Mononuclear cell (primary cell): ENCODE results near the gene PELI2. TPM values are rescaled to one million over a fixed set of nuclear protein-coding genes. Genes with fewer than 3 reads are reported as not detected.

Source experiments
- H3K27me3 ChIP-seq: 2 replicates; pipeline ENCODE4 v1.6.0; 2011; ENCODE audit warnings: low read length, control low read depth; ENCODE audit not compliant: insufficient read depth
- H3K4me1 ChIP-seq: 2 replicates; pipeline ENCODE4 v1.5.1; 2011; ENCODE audit warnings: mild to moderate bottlenecking, low read length, control low read depth; ENCODE audit not compliant: insufficient read depth
- H3K4me3 ChIP-seq: 2 replicates; pipeline ENCODE4 v1.5.1; 2011; ENCODE audit warnings: mild to moderate bottlenecking, low read length, moderate library complexity
- H3K9me3 ChIP-seq: 2 replicates; pipeline ENCODE4 v1.5.1; 2011; ENCODE audit warnings: low read depth, mild to moderate bottlenecking, control low read depth, low read length
- total RNA-seq: library from RNA; depleted of rRNA; stranded (reverse); fragments of >200 nt; gene quantifications from one replicate; pipeline ENCODE4 v1.2.3, GENCODE V29; 2012

The PELI2 gene
- total RNA-seq, 1 donor, result 31.9 TPM

DNA sequence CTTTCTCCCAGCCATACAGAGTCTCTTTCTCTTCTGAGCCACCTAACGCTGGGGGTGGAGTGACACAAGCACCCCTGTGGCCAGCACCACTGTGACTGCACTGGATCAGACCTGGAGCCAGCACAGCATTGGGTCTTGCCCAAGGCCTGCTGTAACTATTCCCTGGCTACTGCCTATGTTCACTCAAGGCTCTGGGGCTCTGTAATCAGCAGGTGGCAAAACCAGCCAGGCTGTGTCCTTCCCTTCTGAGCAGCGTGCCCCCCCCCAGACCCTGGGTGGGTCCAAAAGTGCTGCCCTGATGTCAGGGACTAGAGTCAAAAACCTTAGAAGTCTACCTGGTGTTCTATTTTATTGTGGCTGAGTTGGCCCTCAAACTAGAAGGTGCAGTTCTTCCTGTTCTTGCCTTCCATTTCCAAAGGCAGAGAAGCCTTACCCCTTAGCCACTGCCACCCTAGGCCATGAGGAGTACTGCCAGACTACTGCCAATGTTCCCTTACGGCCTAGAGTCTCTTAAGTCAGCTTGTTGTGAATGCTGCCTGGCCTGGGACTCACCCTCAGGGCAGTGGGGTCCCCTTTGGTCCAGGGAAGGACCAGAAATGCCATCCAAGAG lies 49.9 kb downstream of the PELI2 start:
- H3K27me3 ChIP-seq, result no peaks in the 10 kb centered on the region
- H3K9me3 ChIP-seq, result peaks cover 29% of the 10 kb centered on the region
- H3K4me1 ChIP-seq, result peaks cover 17% of the 10 kb centered on the region
- no peak overlapping the region for H3K4me3 ChIP-seq

DNA sequence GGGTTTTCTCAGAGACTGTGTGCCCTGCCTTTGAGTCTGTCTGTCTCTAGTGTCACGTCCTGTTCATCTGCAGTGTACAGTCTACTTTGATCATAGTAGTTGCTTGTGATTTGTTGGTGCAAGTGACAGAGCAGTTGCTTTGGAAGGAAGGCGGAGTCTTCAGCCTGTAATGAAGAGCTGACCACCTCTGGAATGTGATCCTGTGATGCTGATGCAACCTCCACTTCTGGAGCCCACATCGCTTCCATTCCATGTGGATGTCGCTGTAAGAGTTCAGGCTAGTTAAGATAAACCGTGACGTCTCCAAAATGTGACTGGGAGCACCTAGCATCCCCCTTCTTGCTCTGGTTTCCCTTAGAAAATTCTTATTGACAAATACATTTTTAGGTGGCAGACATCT lies 51.8 kb downstream of the PELI2 start:
- Histone ChIP-seq H3K9me3 (peaks cover 14% of the 10 kb centered on the region), H3K4me1 (peaks cover 17% of the 10 kb centered on the region), H3K4me3 (no peak overlapping the region), H3K27me3 (no peaks in the 10 kb centered on the region)

GRCh38 chr14:56170877-56171422 lies 52.7 kb downstream of the PELI2 start:
- Histone ChIP-seq H3K4me1 (peaks cover 17% of the 10 kb centered on the region), H3K27me3 (no peaks in the 10 kb centered on the region), H3K9me3 (peaks cover 5% of the 10 kb centered on the region), H3K4me3 (no peak overlapping the region)

GRCh38 chr14:56172074-56172473 lies 53.9 kb downstream of the PELI2 start:
- H3K9me3 ChIP-seq, result no peaks in the 10 kb centered on the region
- H3K27me3 ChIP-seq, result no peaks in the 10 kb centered on the region
- H3K4me3 ChIP-seq, result no peak overlapping the region
- peaks cover 17% of the 10 kb centered on the region for H3K4me1 ChIP-seq

GRCh38 chr14:56172571-56172971 lies 54.4 kb downstream of the PELI2 start:
- no peaks in the 10 kb centered on the region for H3K9me3 ChIP-seq
- no peaks in the 10 kb centered on the region for H3K27me3 ChIP-seq
- peaks cover 17% of the 10 kb centered on the region for H3K4me1 ChIP-seq
- H3K4me3 ChIP-seq, result no peak overlapping the region

- Histone ChIP-seq H3K9me3 (no peaks in the 10 kb centered on the region), H3K27me3 (no peaks in the 10 kb centered on the region), H3K4me1 (peaks cover 17% of the 10 kb centered on the region), H3K4me3 (no peak overlapping the region)
Measured at GRCh38 chr14:56173365-56173922, 55.2 kb downstream of the PELI2 start.

GRCh38 chr14:56175773-56176172 lies 57.6 kb downstream of the PELI2 start:
- Histone ChIP-seq H3K27me3 (no peaks in the 10 kb centered on the region), H3K9me3 (no peaks in the 10 kb centered on the region), H3K4me3 (no peak overlapping the region), H3K4me1 (peaks cover 17% of the 10 kb centered on the region)

- Histone ChIP-seq H3K9me3 (no peaks in the 10 kb centered on the region), H3K4me3 (no peak overlapping the region)
Measured at GRCh38 chr14:56176530-56176929, 58.3 kb downstream of the PELI2 start.

DNA sequence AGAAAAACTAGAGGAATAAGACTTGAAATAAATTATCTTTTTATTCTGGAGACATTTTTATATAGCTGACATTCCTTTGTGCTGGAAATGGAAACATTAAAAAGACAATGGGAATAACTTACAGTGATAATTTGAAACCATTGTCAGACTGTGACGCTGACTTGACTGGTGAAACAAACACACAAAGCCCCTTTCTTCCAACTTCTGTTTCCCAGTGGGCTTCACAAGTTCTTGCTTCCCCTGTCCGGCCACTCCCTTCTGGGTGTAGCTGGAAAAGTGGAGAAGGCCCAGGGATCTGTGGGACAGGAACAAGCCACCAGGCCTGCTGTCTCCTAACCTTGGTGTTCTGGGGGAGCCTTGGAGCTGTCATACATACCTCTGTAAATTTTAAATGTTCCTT lies 58.8 kb downstream of the PELI2 start:
- Histone ChIP-seq H3K27me3 (no peaks in the 10 kb centered on the region), H3K4me3 (no peak overlapping the region)

More at GRCh38 chr14:56176530-56176929, 58.3 kb downstream of the PELI2 start:
- Histone ChIP-seq H3K27me3 (no peaks in the 10 kb centered on the region), H3K4me1 (peaks cover 16% of the 10 kb centered on the region)

GRCh38 chr14:56180754-56181542 lies 62.7 kb downstream of the PELI2 start:
- no peaks in the 10 kb centered on the region for H3K27me3 ChIP-seq
- no peaks in the 10 kb centered on the region for H3K9me3 ChIP-seq
- H3K4me3 ChIP-seq, result no peak overlapping the region
- no peaks in the 10 kb centered on the region for H3K4me1 ChIP-seq

More for the DNA sequence above, 58.8 kb downstream of the PELI2 start:
- Histone ChIP-seq H3K4me1 (peaks cover 11% of the 10 kb centered on the region), H3K9me3 (no peaks in the 10 kb centered on the region)

GRCh38 chr14:56181681-56182085 lies 63.5 kb downstream of the PELI2 start:
- Histone ChIP-seq H3K9me3 (no peaks in the 10 kb centered on the region), H3K27me3 (no peaks in the 10 kb centered on the region), H3K4me3 (no peak overlapping the region), H3K4me1 (no peaks in the 10 kb centered on the region)

- Histone ChIP-seq H3K4me3 (no peak overlapping the region), H3K9me3 (no peaks in the 10 kb centered on the region), H3K27me3 (no peaks in the 10 kb centered on the region)
Measured at GRCh38 chr14:56182410-56182809, 64.2 kb downstream of the PELI2 start.

DNA sequence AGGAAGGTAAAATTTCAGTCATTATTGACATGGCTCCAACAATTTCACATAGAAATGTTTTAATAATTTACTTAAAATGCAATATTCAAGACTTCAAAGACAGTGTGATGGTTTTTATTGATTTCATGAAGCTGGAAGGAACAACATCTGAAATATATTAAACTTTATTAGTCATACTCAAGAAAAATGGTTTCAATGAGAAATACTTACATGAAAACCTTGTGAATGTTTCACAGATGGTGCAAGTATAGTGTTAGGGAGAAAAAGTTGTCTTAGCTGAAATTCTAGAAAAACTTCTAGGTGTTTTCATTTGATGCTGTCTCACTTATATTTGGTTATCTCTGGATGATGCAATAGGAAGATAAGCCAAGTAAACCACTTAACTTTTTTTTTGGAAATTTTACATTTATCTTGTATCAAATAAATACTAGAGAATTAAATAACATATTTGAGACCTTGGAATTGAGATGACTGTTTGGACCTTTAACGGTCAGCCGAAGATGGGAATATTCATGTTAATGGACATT lies 65.5 kb downstream of the PELI2 start:
- Histone ChIP-seq H3K4me3 (no peak overlapping the region), H3K9me3 (no peaks in the 10 kb centered on the region), H3K27me3 (no peaks in the 10 kb centered on the region), H3K4me1 (no peaks in the 10 kb centered on the region)

More at GRCh38 chr14:56182410-56182809, 64.2 kb downstream of the PELI2 start:
- H3K4me1 ChIP-seq, result no peaks in the 10 kb centered on the region

DNA sequence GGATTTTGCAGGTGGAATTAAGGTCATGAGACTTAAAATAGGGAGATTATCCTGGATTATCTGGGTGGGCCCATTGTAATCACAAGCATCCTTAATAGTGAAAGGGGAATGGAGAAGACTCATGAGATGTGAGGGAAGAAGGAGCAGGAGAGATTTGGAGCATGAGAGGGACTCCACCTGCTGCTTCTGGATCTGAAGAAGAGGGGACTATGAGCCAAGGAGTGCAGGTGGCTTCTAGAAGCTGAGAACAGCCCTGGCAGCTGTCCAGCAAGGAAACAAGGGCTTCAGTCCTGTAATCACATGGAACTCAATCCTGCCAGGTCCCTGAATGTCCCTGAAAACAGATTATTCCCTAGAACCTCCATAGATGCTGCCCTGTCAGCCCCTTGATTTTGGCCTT lies 67.8 kb downstream of the PELI2 start:
- H3K4me1 ChIP-seq, result no peaks in the 10 kb centered on the region
- no peak overlapping the region for H3K4me3 ChIP-seq
- H3K9me3 ChIP-seq, result no peaks in the 10 kb centered on the region
- no peaks in the 10 kb centered on the region for H3K27me3 ChIP-seq

GRCh38 chr14:56187736-56188135 lies 69.5 kb downstream of the PELI2 start:
- H3K4me1 ChIP-seq, result no peaks in the 10 kb centered on the region
- no peaks in the 10 kb centered on the region for H3K27me3 ChIP-seq
- no peaks in the 10 kb centered on the region for H3K9me3 ChIP-seq
- no peak overlapping the region for H3K4me3 ChIP-seq
